Measurements from ENCODE around the gene MIR17HG.
"Not testable (repeated sequence)": the region's sequence is repeated elsewhere in the genome, so short reads cannot be mapped to it uniquely, and the experiment has no call there.

Gene MIR17HG

DNA sequence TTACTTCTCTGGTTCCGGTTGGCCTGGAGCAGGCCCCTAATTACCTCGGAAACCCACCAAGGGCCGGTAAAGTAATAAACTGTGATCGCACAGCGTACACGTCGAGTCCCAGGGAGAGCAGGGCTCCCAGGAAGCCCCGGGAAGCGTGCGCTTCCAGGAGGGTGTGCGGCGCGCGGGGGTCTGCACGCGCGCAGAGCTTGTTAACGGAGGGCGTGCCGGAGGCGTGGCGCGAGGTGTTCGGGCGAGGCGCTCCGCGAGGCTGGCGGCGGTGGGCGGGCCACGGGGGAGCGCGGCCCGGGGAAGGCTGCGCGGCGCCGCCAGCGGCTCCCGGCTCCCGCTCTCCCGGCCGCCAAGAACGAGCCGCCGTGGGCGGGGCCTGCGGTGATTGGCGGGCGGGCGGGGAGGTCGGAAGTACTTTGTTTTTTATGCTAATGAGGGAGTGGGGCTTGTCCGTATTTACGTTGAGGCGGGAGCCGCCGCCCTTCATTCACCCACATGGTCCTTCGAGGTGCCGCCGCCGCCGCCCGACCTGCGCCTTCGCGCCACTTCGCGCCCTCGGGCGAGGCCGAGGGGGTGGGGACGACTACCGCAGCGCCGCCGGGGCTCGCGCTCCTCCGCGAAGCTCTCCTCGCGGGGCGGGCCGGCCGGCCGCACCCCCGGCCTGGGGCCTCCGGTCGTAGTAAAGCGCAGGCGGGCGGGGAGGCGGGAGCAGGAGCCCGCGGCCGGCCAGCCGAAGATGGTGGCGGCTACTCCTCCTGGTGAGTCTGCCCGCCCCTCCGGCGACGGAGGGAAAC is at the start of gene MIR17HG:
Gene MIR17HG (plus strand): TSS at position 486 of the 794 bp plus-strand sequence.
- peak; percentile 95 for DNase-seq

DNA sequence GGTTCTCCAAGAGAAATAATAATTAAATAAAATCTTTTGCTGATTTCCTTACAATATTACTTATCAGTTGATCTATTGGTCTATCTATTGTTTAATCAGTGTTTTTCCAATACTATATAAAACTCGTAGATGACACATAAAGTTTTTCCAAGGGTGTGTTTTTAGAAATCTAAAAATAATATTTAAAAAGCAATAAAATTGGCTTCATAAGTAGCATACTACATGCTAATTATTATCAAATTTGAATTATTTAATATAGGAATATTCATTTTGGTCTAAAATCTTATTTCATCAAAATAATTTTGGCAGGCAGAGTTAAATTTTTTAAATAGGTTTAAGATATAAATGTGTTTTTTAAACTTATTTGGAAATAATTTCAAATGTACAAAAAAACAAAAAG is 49.4 kb upstream of the MIR17HG start:
- DNase-seq = no peak

DNA sequence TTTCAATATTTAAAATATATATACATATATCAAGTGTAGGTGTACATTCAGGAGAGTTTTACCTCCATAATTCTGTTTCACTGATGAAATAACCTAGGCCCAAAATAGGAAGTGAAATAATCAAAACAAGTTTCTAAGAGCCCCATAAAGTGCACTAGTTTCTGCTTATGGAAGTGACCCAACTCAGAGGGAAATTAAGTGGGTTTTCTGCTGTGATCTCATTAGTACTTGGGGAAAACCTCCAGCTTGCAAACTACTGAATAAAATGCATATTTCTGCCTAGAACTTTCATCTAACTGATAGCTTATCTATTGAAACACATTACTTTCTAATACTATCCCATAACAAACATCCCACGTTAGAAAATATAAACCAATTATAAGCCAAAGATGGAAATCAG is 45.4 kb upstream of the MIR17HG start:
- no peak for DNase-seq

DNA sequence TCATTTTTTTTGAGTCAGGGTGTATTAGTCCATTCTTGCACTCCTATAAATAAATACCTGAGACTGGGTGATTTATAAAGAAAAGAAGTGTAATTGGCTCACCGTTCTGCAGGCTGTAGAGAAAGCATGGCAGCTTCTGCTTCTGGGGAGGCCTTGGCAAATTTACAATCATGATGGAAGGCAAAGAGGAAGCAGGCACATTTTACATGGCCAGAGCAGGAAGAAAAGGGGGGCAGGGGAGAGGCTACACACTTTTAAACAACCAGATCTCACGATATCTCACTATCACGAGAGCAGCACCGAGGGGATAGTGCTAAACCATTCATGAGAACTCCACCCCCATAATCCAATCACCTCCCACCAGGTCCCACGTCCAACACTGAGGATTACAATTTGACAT is 44.5 kb upstream of the MIR17HG start:
- no peak for DNase-seq

DNA sequence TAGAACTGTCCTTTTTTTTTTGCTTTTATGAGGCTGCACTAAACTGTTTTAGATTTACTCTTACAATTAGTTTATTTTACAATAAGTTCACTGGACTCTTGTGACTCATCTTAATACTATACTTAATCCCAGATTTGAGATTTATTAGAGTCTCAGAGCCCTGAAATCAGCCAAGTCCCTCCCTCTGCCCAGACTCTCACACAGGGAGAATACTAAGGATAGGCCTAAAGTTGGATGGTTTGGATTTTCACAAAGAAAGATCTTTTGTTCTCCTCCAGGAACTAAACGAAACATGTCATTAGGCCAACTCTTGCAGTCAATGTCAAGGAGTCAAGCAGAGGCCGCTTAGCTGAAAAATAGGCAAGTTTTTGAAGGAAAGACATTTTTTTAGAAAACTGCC is 42.7 kb upstream of the MIR17HG start:
- no peak for DNase-seq

DNA sequence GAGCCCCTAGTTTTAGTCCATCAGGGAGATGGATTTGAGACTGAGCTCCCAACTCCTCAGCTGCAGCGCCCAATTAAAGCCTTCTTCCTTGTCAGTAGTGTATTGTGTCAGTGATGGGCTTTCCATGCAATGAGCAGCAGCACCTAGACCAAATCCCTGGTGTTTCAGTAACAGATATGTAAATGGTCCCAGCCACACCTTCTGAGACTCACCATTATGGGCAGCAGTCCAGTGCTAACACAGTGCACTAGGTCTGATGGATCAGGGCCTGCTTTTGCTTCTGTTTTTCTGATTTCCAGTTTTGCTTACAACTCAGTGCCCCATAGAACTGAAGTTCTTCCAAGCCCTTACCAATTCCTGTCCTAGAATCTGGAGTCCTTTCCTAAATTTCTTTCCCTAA is 41.8 kb upstream of the MIR17HG start:
- DNase-seq = no peak

DNA sequence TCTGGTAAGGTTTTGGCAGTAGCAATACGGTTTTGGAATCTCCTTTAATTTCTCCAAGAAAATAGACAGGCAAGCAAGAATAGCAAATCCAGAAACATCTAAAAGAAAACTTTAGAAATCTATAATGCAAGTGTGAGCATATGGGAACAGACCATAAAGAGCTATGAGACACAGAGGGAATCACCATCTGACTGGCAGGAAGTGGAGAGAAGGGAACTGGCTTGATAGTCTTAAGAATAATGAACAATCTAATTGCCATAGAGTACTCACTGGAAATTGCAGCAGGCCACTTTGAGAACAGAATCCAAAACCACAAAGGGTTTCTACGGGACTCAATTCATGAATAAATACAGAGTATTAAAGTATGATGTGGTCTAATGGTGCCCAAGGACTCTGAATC is 39.6 kb upstream of the MIR17HG start:
- DNase-seq = no peak

DNA sequence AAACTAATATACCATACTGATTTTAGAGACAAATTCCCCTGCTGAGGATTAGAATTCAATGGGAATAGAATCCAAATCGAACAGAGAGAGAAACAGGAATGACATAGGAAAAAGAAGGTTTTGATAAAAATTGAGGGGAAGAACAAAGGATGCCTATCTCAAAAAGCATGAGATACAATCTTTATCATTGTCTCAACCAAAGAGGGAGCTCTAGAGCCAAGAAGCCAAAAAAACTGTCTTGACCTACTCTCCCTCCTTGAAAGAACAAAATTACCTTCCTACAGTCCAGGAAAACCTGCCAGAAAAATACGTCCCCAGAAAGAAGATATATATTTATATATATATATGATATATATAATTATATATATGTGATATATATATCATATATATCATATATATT is 39.2 kb upstream of the MIR17HG start:
- no peak for DNase-seq

DNA sequence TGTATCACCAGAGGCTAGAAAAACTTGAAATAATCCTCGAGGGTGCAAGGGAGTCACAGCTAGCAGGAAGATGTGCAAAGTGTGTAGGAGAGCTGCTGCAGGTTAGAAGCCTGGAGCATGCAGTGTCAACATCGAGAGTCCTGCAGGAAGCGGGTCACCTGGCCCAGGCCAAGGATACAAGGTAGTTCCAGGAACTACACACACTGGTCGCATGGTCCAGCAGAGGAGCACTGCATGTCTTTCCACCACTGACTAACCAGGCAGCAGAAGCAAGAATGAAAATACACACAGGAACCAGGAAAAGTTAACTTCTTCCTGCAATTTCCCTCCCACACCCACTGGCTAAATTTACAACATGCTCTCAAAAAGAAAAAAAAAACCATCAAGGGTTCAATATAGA is 36.0 kb upstream of the MIR17HG start:
- DNase-seq = no peak

DNA sequence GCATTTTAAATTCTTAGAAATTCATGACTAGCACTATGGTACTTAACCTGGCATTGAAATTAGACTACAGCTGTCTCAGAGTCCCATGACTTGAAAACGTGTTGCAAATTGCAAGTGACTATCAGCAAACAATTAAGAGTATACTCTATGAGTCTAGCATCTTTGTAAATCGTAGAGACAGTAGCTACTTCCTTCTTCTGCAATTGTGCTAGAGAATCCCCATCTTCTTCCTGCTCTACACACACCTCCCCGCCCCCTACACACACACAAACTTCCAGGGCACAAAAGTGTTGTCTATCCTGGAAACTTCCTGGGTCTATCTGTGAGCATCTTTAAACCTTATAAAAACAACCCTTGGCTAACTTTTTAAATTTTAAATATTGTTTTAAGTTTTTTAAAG is 35.2 kb upstream of the MIR17HG start:
- DNase-seq = no peak

DNA sequence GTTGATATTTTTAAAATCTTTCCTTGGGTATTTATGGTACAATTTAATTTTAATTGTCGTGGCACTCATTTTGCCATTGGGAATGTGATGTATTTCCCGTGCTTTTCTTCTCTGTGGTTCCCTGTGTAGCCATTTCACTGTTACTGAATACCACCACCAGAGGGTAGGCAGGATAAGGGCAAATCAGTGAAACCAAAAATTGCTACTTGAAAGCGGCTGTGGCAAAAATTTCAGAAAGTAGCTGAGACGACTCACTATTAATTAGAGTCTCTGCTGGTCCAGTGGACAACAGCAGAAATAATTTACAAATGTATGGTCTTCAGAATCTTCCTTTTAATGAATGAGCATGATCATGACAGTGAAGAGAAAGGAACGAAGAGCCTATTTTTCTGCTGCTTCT is 34.4 kb upstream of the MIR17HG start:
- DNase-seq = peak; percentile 72

DNA sequence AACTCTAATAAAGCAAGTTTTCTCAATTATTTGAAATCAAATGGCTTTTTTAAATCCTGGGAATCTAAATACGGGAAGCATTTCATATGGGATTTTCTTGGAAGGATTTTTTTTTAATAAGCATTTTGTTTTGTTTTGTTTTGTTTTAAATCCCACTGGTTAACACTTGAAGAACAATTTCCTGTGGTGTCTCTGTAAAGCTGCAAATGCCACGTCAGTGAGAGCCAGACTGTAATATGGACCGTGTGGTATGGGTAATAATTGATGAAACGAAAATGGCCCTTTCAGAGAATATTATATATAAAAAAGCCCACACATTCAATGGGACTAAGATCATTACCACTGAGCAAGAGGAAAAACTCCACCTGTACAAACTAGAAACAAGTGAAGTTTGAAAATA is 33.9 kb upstream of the MIR17HG start:
- no peak for DNase-seq

DNA sequence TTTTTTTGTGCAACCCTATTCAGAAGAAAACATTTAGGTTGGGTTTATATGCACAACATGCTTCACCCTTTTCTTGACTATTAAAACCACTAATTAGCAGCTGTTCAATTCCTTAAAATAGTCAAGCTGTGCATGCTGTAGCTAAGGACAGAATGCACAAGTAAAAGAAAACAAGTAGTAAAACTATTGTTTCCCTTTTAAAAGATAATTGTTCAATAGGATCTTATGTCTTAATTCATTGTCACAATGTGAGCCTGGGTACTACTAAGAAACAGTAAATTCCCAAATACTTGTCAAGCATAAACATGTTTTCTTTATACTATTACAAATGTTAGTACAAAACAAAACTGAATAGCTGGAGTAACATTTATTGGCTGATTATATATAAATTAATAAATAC is 32.6 kb upstream of the MIR17HG start:
- no peak for DNase-seq

DNA sequence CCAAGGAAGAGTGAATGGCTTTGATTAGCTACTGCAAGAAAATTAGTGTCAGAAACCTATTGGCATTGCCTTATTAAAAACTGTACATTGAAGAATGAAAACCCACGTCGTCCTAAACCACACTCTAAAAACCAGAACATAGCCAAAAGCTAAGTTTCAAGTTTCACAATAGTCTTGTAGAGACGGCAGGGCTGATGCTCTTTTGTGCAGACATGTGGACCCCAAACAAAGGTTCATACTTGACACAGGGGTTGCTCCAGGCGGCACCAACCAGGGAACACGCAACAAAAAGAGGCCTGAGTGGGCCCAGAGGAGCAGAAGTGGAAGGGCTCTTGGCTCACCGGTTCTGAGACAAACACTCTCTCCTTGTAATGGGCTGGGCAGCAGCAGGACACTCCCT is 28.6 kb upstream of the MIR17HG start:
- no peak for DNase-seq

DNA sequence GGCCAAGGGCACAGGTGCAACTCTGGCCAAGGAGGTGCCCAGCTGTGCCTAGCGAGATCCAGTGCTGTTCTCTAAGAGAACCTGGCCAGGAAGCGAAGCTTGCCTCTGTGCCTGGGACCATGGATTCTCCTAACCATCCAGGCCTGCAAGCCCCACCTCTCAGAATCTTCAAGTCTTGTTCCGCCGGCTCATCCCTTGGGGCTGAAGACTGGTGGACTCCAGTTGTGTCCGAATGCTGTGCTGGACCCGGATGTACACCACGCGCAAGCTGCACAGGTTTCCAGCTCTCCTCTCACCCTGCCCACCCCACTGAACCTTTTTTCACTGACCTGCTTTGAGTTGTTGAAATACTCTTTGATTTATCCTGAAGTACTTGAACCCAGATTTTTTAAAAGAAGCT is 27.5 kb upstream of the MIR17HG start:
- DNase-seq = no peak

DNA sequence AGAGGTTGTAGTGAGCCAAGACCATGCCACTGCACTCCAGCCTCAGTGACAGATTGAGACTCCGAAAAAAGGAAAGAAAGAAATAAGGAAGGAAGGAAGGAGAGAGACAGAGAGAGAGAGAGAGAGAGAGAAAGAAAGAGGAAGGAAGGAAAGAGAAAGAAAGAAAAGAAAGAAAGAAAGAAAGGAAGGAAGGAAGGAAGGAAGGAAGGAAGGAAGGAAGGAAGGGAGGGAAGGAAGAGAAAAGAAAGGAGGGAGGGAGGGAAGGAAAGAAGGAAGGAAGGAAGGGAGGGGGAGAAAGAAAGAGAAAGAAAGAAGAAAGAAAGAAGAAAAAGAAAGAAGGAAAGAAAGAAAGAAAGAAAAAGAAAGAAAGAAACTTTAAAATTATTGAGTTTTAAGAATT is 26.5 kb upstream of the MIR17HG start:
- not testable (repeated sequence) for DNase-seq

DNA sequence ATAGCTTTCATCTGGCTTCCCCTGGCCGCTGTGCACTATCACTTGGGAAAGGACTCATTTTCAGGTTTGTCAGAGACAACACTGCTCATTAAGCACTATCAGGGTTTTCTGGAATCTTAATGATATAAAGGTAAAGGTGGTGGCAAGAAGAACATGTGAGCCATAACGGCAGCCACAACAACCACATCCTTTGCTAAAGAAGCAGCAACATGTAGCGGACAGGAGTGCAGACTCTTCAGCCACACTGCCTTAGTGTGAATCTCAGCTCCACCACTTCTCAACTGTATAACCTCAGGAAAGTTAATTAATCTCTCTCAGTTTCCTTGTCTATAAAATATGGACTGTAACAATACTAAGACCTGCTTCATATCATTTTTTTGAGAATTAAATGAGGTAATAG is 24.1 kb upstream of the MIR17HG start:
- DNase-seq = no peak

DNA sequence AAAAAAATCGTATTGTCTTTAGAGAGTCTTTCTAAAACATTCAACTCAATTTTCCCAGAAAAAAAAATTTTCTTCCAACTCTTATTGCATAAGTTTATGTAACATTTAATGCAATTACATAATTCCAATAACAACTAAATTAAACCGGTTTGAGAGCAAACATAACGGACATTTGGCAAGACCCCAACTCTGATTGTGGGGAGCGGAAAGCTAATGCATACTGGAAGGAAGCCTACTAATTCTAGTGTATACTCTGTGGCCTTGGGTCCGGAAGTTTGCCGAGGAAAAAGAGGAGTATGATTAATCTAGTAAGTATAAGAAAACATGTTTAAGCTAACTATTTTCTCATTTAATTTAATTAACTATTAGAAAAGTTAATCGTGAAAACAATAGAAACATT is 21.3 kb upstream of the MIR17HG start:
- no peak for DNase-seq

DNA sequence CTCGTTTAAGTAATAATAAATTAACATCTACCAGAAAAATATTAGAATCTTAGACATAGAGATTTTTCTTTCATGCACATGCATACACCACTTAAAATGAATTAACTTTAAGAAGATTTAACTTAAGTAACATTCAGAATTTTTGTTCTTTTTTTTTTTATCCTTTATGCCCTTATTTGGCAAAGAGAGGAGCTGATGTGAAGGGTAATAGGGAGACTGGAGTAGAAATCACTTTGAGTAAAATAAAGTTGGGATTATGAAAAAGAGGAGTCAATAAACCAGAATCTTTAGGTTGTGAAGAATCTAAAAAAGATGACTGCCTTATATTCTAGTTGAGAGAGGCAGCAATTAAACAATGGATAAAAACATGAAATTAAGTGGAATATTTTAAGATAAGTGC is 18.8 kb upstream of the MIR17HG start:
- DNase-seq = no peak

DNA sequence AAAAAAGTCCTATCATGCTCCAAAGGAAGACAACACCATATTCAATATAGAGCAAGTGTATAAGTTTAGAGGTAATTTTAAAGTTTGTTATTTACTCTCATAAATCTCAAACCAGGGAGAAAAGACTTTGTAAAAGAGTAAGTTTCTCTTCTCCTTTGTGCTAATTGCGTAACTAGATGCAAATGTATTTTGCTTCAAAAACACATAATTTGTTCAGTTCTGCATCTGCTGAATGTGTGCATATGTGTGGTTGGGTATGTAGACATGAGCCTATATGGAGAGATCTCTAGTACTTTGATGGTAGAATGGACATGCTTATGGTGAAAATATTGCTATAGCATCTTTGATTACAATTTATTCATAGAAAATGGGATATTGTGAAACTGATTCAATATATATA is 17.8 kb upstream of the MIR17HG start:
- no peak for DNase-seq

DNA sequence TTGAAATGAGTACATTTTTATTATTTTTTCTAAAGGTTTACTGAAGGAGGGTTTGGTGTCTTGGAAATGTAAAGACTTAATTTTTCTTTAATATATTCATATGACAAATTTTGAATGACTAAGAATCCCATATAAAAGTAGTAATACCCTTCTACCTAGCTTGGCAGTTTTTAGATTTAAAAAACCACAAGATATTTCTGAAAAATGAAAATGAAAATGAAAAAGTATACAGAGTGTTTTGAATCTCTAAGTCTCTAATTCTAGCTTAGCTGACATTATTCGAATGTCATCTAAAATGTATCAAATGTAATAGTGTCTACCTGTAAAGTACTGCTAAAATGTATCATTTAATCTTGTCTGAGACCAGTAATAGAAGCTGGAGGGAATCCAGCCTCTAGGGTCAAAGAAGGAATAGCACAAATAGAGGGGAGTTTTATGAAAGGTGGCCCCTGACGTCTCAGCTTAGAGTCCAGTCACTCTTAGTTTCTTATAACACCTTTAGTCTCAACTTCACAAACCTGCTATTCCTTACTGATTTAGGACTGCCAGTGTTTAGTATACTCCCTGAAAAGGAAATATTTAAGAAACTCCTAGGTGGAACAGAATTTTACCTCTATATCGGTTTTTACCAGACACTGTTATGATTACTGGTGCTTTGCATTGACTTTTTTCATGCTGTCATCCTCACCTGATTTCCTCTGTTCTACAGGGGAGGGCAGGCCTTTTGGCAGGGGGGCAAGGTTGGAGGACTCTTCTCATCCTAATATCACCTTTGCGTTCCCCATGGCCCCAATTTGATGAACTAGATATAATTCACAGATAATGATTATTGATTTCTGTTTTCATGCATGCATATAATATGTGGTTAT is 16.2 kb upstream of the MIR17HG start:
- no peak for DNase-seq

DNA sequence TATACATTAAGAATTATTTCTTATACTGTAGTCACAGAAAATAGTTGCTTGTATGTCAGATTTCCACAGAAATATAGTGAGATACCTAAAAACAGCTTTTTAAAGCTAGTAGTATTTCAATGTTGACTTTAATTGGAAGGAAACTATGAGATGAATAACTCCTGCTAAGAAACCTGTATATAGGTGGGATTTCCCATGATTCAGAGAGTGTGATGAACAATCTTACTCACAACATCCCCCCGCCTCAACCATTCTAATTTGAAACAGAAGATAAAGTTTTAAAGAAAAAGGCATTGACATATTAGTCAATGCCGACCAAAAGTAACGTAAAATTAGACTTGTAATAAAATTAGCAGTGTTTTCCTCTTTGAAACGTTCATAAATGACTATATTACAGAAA is 1.4 kb upstream of the MIR17HG start:
- no peak for DNase-seq

DNA sequence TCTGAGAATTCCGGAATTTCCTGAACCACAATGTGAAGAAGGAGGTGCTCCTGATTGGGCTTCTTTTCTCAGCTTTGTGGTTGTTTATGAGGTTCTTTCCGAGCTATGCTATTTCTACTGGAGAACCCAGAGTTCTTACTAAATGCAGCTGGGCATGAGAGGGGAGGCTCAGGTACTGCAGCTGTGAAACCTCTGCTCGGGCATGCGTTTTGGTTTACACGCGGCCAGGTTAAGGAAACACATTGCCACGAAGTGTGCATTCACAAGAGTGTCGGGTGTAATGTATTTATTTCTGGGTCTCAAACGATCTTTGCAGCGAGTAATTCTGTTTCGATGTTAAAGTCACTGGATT is 661 bp upstream of the MIR17HG start:
- peak; percentile 68 for DNase-seq
